Uterus (tissue), 2 donors: ENCODE data around the gene FBH1.

Experiments used
- CTCF ChIP-seq, 4 experiments: fragments of 200-600 bp in 2 of 4; fragments of 450-650 bp in 2 of 4; sonication (generic) in 2 of 4; IDR thresholded peaks; one replicate each; pipeline ENCODE4 v1.5.1; 2016 to 2019; ENCODE audit warnings: antibody characterized with exemption in 4 of 4, mild to moderate bottlenecking in 2 of 4, moderate library complexity in 1 of 4
- POLR2A ChIP-seq, 2 donors: fragments of 450-650 bp; IDR thresholded peaks; one replicate each; pipeline ENCODE4 v1.6.1; 2016; ENCODE audit warnings: antibody characterized with exemption in 2 of 2, mild to moderate bottlenecking in 1 of 2, moderate library complexity in 1 of 2

GRCh38 chr10:5958077-5958476 is 68.0 kb downstream of the FBH1 start:
- no peak for TF ChIP-seq CTCF (IDR thresholded peaks at IDR 0.05)
- TF ChIP-seq POLR2A (IDR thresholded peaks at IDR 0.05) = no peak
